ENCODE data around the gene ENDOG. TPM values are rescaled to one million over a fixed set of nuclear protein-coding genes. Genes with fewer than 3 reads are reported as not detected.

Gene ENDOG
- 35.9 TPM for total RNA-seq (ENCODE audit: unreplicated experiment)
- long read RNA-seq, transcript ENDOG-201 (3 exons, 1,172 nt): major isoform, 7 of 7 reads
- long read RNA-seq, partial matches to known transcripts: 0 of 7 reads
- long read RNA-seq, other reads (novel, unspliced or antisense): 0 of 7 reads

DNA sequence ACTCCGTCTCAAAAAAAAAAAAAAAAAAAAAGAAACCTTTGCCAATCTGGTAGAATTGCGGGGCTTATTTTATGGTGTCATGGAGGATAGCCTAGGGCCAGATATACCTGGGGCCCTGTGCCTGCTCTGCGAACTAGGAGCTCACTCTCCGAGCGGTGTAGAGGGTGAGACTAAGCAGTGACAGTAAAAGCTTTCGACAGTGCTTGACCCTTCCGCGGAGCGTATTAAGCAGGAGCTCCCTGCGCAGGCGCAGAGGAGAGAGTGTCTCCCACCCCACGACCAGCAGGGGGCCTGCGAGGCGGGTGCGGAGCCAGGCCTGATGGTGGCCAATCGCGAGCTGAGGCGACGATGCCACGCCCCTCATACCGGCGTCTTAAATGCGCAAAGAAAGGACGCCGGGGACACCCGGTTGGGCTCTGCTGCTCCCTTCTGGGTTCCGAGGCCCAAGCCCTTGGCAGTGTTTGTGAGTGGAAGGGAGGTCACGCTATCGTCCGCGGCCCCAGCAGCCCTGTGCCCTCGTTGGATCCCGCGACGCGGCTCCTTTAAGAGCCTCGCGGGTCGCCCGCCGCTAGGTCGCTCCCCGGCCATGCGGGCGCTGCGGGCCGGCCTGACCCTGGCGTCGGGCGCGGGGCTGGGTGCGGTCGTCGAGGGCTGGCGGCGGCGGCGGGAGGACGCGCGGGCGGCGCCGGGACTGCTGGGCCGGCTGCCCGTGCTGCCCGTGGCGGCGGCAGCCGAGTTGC is at the start of gene ENDOG:
Gene ENDOG (plus strand): TSS at position 402 of the 740 bp plus-strand sequence. CDS start 185 bp downstream, at position 587.
- Mint-ChIP-seq H3K4me1 (ENCODE audit: low read depth, unreplicated experiment) (no peaks in the 10 kb centered on the region), H3K9me3 (ENCODE audit: unreplicated experiment) (peaks cover 7% of the 10 kb centered on the region), H3K27ac (ENCODE audit: unreplicated experiment) (peak within 1 kb of the TSS; percentile 74), H3K27me3 (ENCODE audit: unreplicated experiment) (peaks cover 3% of the 10 kb centered on the region), H3K4me3 (ENCODE audit: unreplicated experiment) (peak within 1 kb of the TSS; percentile 90), H3K36me3 (ENCODE audit: unreplicated experiment) (no peaks in the 10 kb centered on the region)
- TF ChIP-seq, protein P1, sequence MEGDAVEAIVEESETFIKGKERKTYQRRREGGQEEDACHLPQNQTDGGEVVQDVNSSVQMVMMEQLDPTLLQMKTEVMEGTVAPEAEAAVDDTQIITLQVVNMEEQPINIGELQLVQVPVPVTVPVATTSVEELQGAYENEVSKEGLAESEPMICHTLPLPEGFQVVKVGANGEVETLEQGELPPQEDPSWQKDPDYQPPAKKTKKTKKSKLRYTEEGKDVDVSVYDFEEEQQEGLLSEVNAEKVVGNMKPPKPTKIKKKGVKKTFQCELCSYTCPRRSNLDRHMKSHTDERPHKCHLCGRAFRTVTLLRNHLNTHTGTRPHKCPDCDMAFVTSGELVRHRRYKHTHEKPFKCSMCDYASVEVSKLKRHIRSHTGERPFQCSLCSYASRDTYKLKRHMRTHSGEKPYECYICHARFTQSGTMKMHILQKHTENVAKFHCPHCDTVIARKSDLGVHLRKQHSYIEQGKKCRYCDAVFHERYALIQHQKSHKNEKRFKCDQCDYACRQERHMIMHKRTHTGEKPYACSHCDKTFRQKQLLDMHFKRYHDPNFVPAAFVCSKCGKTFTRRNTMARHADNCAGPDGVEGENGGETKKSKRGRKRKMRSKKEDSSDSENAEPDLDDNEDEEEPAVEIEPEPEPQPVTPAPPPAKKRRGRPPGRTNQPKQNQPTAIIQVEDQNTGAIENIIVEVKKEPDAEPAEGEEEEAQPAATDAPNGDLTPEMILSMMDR (IDR thresholded peaks at IDR 0.05; ENCODE audit: partially characterized antibody, unreplicated experiment): peak; percentile 96
- DNase-seq: peak; percentile 99

DNA sequence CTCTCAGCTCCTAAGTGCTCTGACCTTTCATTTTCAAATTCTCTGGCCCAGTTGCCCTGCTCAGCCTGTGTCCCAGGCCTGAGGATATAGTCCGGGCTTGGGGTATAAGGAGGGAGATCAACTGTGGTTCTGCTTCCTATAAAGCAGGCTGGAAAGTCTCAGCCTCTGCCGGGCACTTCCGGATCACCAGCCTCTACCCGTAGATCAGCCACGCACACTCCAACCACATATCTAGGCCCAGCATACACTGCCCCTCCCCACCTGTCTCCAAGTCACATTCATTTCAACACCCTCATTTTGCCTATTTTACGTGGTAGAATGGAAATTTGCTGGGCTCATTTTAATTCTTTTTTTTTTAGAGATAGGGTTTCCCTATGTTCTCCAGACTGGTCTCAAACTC is 49.7 kb upstream of the ENDOG start:
- peaks cover 11% of the 10 kb centered on the region for H3K4me1 Mint-ChIP-seq (ENCODE audit: low read depth, unreplicated experiment)
- no peaks in the 10 kb centered on the region for H3K36me3 Mint-ChIP-seq (ENCODE audit: unreplicated experiment)
- H3K27ac Mint-ChIP-seq (ENCODE audit: unreplicated experiment): no peak overlapping the region
- H3K9me3 Mint-ChIP-seq (ENCODE audit: unreplicated experiment): peaks cover 7% of the 10 kb centered on the region
- peaks cover 5% of the 10 kb centered on the region for H3K27me3 Mint-ChIP-seq (ENCODE audit: unreplicated experiment)
- no peak overlapping the region for H3K4me3 Mint-ChIP-seq (ENCODE audit: unreplicated experiment)
- DNase-seq: no peak
- TF ChIP-seq, protein P1 (IDR thresholded peaks at IDR 0.05; ENCODE audit: partially characterized antibody, unreplicated experiment): no peak

DNA sequence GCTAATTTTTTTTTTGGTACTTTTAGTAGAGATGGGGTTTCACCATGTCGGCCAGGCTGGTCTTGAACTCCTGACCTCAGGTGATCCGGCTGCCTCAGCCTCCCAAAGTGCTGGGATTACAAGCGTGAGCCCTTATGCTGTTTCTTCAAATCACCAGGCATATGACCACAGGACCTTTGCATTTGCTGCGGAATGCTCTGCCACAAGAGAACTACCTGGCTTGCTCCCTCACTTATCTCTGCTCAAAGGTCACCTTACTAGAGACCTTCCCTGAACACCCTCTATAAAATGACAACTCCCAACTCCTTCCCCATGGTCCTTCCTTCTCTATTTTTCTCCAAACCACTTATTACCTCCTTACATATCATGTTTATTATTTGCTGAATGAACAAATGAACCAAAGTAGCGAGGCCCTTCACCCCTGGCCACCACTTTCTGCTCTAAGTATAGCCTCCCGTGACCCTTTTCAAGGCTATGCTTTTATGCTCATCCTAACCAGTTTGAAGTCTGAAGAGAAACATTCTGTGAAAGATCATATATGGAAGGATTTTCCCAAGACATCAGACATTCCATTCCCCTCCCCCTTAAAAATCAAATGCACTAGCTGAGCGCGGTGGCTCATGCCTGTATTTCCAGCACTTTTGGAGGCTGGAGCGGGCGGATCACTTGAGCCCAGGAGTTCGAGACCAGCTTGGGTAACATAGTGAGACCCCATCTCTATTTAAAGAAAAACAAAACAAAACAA is 47.8 kb upstream of the ENDOG start:
- H3K27ac Mint-ChIP-seq (ENCODE audit: unreplicated experiment): no peak overlapping the region
- H3K27me3 Mint-ChIP-seq (ENCODE audit: unreplicated experiment): peaks cover 5% of the 10 kb centered on the region
- DNase-seq: no peak
- TF ChIP-seq, protein P1 (IDR thresholded peaks at IDR 0.05; ENCODE audit: partially characterized antibody, unreplicated experiment): no peak
- no peaks in the 10 kb centered on the region for H3K36me3 Mint-ChIP-seq (ENCODE audit: unreplicated experiment)
- H3K4me1 Mint-ChIP-seq (ENCODE audit: low read depth, unreplicated experiment): peaks cover 7% of the 10 kb centered on the region
- peak overlapping the region; percentile 96 for H3K4me3 Mint-ChIP-seq (ENCODE audit: unreplicated experiment)
- H3K9me3 Mint-ChIP-seq (ENCODE audit: unreplicated experiment): peaks cover 9% of the 10 kb centered on the region

DNA sequence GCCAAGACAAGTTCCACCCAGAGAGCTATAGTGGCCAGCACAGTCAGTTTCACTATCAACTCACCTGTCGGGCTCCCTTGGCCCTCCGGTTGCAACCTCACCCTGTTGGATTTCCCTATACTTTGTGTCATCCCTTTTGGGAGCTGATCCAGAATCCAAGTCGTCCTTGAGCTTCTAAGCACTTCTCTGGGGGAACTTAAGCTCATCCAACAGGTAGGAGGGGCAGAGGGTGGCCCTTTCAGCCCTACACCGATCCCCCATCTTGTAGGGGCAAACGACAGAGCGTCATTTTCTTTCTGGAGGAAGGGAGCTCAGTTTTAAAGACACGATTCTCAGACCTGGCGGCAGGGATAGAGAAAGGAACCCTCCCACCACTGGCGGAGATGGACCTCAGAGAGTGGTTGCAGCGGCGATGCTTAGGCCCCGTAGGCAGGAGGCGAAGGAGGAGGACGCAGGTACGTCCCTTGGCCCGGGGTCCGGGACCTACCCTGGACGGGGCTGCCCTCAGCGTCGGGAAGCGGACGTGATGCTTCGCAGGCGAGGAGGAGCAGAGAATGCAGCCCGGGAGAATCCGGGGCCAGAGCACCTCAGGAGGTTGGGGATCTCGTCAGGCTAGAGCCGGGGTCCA is 47.1 kb upstream of the ENDOG start:
- Mint-ChIP-seq H3K27ac (ENCODE audit: unreplicated experiment) (peak overlapping the region; percentile 83), H3K9me3 (ENCODE audit: unreplicated experiment) (peaks cover 9% of the 10 kb centered on the region), H3K27me3 (ENCODE audit: unreplicated experiment) (peaks cover 5% of the 10 kb centered on the region), H3K36me3 (ENCODE audit: unreplicated experiment) (no peaks in the 10 kb centered on the region), H3K4me1 (ENCODE audit: low read depth, unreplicated experiment) (peaks cover 7% of the 10 kb centered on the region), H3K4me3 (ENCODE audit: unreplicated experiment) (peak overlapping the region; percentile 96)
- peak; percentile 36 for DNase-seq
- TF ChIP-seq, protein P1 (IDR thresholded peaks at IDR 0.05; ENCODE audit: partially characterized antibody, unreplicated experiment): no peak

Data from glutamatergic neuron (in vitro differentiated cells).